CD4-positive, alpha-beta T cell treated with Interleukin-12 subunit alpha and Interleukin-12 subunit beta, for 1 hour (primary cell): ENCODE data around the gene SH3GL3.

Experiments
- DNase-seq: peaks from one replicate; pipeline ENCODE4 v3.0.0-alpha.2; 2020

Gene SH3GL3

DNA sequence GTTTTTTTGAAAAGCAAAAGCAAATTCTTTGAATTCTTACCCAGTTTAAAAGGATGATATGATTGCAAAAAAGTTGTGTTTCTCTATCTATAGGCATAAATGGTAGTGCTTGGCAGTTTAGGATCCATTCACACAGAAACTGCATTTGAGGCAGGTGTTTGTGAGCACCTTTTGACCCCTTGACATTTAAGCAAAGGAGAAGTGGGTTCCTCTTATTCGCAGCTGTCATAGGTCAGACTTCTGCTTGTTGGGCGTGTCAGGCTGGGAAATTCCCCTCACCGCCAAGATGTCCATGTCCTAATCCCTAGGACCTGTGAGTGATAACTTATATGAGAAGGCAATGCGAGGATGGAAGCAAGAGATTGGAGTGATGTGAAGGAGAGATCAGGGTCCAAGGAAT lies 67.4 kb downstream of the SH3GL3 start:
- DNase-seq: no peak

DNA sequence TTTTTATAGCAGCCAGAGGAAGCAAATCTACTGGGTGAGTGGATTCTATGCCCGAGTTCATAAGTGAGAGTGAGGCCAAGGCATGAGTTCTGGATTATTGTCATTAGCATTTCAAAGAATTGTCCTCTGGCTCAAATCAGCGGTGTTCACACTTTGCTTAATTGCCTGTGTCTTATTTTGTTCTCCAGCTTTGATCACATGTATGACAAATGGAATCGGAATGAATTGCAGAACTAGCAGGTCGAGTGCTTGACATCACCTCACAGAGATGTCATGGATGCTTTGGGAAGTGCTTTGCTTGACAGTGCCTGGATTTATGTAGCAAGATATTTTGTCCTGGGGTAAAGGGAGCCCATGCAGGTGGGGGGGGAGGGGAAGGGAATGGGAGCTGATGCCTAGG lies 68.0 kb downstream of the SH3GL3 start:
- DNase-seq: no peak

GRCh38 chr15:83516935-83517334 lies 69.8 kb downstream of the SH3GL3 start:
- no peak for DNase-seq

- DNase-seq: no peak
Observed at GRCh38 chr15:83526319-83526718, 79.2 kb downstream of the SH3GL3 start.

GRCh38 chr15:83533410-83533962 lies 86.3 kb downstream of the SH3GL3 start:
- no peak for DNase-seq

DNA sequence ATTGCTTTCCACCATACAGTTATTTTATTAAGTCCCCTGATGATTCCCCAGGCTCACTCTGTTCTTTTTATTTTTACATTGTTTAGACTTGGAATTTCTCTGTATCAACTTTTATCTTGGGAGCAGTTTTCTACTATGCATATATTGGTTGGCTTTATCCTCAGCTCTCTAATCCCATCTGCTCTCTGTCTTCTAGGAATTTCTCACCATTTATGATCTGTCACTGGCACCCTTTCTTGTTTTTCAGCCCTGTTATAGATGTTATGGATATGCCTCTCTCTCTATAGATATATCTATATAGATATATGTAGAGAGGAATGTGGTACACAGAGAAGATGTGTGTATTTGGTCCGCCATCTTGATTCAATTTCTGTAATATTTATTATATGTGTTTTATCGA lies 90.5 kb downstream of the SH3GL3 start:
- DNase-seq: no peak

GRCh38 chr15:83538682-83539081 lies 91.5 kb downstream of the SH3GL3 start:
- DNase-seq: no peak

- no peak for DNase-seq
Observed at GRCh38 chr15:83545804-83546511, 98.8 kb downstream of the SH3GL3 start.

GRCh38 chr15:83546512-83546888 lies 99.4 kb downstream of the SH3GL3 start:
- DNase-seq: no peak

GRCh38 chr15:83547168-83547567 lies 100.0 kb downstream of the SH3GL3 start:
- no peak for DNase-seq

DNA sequence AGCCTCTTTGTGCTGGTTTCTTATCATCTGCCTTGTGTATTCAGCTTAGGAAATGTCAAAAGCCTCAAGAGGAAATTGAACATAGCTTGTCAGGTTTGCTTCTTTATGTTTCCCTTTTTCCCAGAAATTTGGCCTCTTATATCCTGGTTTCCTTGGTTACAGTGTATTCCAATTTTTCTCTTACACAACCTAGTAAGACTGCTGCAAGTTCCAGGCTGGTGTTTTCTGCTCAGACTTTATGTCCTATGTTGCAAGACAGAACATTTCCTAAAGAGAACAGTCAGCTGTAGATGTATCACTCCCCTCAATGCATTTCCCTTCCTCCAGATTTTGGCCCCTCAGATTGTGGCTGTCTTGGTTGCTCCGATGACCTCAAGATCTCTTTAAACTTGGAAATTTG lies 102.5 kb downstream of the SH3GL3 start:
- no peak for DNase-seq

DNA sequence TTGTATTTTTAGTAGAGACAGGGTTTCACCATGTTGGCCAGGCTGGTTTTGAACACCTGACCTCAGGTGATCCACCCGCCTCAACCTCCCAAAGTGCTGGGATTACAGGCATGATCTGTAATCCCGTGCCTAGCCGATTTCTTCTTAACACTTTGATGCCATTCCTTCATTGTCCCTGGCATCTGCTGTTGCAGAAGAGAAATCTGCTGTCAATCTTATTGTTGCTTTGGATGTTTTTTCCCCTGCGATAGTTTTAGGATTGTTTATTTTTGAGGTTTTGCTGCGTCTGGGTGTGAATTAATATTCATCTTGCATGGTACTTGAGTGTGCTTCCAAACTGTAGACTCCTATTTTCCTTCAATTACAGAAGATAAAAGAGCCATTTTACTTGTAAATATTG lies 107.4 kb downstream of the SH3GL3 start:
- DNase-seq: no peak

DNA sequence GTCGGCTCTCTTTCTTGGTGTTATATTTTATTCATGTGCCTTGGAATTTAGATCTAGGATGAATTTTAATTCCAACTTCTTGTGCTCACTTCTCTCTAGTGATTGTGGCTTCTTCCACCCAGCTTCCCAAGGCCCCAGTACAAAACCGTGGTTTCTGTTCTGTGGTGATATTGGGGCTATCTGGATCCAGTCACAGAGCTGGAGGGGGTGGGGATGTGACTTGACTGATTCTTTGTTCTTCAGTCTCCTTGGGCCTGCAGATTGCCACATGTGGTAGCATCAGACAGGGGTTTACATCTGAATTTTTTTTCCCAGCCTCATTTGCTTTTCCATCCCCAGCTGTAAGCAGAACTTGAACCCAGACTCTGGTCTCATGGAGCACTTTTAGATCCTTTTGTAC lies 108.2 kb downstream of the SH3GL3 start:
- DNase-seq: no peak

- no peak for DNase-seq
Observed at GRCh38 chr15:83556068-83556467, 108.9 kb downstream of the SH3GL3 start.

- DNase-seq: no peak
Observed at GRCh38 chr15:83556754-83557153, 109.6 kb downstream of the SH3GL3 start.

DNA sequence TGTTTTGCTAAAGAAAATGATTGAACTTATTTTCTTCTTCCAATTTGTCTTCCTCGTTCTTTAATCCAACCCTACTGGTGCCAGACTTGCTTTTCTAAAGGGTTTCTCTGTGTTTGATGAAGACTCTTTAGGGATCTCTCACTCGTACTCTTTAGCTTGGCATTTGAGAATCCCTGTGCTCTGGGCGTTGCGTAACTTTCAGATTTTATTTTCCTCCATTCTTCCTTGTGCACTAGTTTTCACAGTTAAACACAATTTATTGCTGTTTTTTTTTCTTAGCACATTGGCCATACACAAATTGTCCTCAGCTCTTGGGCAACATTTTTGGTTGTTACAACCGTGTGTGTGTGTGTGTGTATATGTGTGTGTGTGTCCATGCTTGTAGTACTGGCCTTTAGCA lies 111.0 kb downstream of the SH3GL3 start:
- DNase-seq: no peak

- DNase-seq: peak; percentile 40
Observed at GRCh38 chr15:83559310-83559966, 112.3 kb downstream of the SH3GL3 start.

DNA sequence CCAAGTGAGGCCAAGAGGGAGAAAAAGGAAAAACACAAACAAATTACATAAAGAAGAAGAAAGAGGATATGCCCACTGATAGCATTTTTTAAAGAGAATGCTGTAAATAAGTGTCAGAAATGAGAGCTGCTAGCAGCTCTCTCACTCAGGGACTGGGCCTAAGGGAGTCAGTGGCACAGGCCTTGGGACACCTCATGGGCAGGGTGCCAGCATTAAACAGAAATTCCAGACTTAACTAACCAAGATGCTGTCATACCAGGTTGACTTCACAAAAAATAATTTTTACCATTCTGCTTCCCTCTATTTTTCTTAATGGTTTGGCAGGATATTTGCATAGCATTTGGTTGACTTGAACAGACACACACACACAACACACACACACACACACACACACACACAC lies 114.5 kb downstream of the SH3GL3 start:
- no peak for DNase-seq

DNA sequence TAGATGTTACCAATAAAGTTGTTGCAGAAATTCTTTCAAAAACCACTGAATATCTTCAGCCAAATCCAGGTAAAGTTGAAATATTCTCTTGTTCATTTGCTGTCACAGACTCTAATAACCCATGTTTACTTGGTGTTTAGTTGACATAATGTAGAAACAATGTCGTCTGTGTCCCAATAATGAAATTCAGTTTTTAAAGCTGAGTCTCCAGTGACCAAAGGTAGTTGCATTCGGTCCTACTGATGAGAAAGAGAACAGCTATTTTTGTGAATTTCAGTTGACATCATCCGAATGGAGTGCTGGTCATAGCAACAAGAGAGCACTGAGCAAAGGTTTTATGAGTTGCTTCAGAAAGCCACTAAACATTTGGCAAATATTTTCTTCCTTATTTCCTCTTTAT lies 118.0 kb downstream of the SH3GL3 start:
- no peak for DNase-seq

DNA sequence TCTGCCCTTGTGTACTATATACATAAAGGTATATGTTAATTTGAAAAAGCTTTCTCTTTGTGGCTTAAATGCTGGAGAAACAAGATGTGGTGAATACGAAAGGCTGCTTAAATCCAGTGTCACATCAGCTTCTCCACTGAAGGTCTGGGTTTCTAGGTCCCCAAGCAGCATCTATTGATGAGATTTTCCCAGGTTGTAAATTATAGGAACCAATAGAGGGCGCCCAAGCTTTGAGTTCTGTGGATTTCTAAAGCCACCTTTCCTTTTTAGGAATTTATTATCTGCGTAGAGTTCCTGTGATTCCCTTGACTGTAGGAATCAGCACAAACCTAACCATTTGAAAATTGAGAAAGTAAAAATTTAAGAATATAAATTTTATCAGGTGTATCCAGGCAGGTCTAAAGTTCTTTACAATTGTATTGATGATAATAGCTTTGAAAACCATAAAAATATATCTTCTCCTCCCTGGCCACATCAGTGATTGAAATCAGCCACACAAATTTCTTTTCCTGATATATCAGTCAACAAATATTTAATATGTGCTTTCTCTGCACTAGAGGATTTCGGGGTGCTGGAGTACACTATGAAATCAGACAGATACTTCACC lies 118.5 kb downstream of the SH3GL3 start:
- no peak for DNase-seq

DNA sequence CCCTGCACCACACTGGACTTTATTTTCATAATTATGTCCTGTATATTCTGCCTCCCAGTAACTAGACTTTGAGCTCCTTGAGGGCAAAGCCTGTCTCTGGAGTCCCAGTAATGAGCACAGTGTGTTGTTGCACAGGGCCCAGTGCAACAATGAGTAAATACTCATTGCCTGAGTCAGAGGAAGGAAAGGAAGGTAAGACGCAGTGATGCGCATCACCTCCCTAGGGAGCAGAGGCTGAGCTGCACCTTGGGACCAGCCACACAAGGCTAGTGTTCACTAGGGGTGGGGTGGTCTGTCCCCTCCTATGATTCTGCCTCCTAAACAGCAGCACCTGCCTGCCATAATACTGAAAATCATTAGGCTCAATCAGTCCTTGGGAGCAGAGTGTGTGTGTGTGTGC lies 120.2 kb downstream of the SH3GL3 start:
- no peak for DNase-seq

- no peak for DNase-seq
Observed at GRCh38 chr15:83569341-83569740, 122.2 kb downstream of the SH3GL3 start.

DNA sequence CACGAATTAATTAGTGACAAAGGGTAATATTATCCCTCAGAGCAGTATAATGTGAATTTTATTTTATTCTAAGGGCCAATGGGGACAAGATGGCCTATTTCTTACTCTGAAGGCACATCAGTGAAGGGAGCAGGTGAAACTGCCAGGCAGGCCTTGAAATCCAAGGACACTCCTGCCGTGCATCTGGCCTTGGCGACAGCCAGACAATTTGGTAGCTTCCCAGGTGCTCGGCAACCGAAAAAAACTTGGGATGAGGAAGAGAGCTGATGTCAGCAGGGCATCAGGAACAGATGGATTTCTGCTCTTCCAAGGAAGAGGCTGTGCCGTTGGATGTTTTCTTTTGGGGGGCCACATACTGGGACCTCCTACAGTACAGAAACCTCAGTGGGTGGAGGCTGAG lies 123.6 kb downstream of the SH3GL3 start:
- DNase-seq: no peak
